GM19463 (cell line): Measurements from ENCODE around the gene DNAH17.

Experiments used
- ATAC-seq: cut with Tn5 transposase; IDR thresholded peaks from one replicate; pipeline ENCODE4 v1.9.1; 2021; ENCODE audit warnings: mild to moderate bottlenecking, moderate library complexity; ENCODE audit not compliant: unreplicated experiment

DNAH17 gene

DNA sequence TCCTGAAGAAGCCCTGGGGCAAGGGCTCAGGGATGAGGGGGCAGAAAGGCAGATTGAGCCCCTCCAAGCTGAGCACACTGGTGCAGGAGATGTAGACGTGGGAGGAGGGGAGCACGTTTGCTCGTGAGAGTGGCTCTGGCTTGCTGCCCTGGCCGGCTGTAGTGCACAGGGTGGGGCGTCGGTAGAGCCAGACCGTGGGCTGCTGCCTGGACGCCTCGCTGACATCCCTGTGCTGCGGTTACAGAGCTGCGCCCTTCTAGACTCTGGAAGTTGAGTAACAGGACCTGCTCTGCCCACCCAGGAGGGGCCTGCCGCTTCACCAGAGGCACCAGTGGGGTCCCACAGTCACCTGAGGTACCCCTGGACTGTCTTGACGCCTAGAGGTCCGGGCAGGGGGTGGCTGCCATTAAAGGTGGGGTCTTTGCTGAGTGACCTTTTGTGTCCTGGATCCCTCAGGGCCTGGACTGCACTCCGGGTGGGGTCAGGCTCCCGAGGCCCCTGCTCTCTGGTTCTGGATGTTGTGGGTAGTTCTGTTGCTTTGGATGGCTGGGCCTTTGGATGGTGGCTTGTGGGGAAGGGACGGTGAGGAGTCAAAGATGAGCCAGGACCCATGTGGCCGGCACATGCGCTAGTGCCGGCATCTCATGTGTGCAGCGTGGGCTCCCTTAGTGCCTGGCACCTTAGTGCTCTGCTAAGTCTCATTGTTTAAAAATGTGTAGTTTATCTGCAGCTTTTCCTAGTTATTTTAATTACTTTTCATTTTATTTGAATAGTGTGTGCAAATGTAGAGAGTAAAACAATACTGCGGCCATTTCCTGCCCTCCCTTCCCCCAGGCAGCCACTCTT is 157.0 kb downstream of the DNAH17 start:
- no peak for ATAC-seq

DNA sequence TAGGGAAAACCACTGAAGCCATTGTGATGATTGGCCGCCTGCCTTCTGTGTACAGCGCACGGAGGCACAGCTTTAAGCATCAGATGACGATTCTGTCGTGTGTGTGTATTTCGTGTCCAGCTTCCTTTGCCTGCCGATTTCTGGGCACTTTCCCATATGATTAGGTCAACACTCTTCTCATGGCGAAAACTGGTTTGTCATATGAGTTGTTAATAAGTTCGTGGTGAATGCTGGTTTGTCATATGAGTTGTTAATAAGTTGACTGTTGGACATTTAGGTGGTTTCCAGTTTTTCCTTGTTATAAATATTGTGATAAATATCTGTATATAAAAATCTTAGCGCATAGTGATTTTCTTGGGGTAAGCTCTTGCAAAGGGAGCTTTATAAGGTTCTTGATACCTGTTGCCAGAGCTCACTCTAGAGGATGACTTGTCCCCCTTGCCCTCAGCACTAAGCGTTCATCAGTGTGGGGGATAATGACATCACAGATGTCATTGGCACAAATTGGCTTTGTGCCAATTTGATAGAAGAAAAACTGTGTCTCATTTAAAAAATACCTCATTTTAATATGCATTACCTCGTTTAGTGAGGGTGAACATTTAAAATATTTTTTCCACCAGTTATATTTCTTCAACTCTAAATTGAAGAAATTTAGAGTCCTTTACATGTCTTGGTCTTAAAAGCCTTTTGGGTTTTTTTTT is 158.7 kb downstream of the DNAH17 start:
- no peak for ATAC-seq

DNA sequence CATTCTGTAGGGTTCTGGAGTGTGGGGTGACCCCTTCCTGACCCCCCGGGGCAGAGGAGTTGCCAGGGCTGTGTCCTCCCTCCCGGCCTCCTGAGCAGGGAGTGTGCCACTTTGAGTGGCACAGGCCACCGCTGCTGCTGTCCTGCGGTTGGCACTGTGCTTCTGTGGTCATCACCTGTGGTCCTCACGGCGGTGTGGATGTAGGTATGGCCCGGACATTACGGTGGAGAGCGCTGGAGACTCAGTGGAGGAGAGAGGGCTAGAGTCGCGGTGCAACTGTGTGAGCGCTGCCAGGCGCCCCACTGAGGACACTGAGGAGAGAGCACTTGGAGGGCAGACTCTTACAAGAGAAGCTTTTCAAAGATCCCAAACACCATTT is 159.7 kb downstream of the DNAH17 start:
- no peak for ATAC-seq

DNA sequence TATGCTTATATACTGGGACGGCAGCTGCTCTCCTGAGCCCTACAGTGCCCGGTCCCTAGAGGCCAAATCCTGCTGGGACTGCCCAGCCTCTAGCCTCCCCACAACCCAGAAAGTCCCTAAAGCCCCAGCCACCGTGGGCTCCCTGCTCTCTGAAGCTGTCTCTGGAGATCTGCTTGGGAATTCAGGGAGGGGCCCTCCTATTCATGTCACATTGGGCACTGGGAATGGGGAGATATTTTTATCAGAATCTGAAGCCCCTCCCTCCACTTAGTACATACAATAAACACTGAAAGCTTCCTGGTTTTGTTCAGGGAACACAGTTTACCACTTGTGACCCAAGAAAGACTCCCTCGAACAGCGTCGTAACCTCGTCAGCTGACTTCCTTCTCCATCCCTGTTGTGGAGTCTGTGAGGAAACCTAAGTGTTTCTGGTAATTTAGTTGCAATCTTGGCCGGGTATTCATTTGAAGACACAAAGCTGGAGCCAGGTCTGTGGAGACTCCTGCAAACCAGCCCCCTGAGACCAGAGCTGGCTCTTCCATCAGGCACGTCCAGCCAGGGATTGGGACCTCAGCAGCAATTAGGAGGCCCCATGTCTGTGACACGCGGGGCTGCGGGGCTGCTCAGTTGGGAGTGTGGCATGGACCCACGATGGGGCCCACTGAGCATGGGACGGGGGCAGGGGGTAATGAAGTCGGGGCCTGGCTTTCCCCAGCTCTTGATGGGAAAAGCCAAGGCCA is 160.2 kb downstream of the DNAH17 start:
- ATAC-seq, result no peak

DNA sequence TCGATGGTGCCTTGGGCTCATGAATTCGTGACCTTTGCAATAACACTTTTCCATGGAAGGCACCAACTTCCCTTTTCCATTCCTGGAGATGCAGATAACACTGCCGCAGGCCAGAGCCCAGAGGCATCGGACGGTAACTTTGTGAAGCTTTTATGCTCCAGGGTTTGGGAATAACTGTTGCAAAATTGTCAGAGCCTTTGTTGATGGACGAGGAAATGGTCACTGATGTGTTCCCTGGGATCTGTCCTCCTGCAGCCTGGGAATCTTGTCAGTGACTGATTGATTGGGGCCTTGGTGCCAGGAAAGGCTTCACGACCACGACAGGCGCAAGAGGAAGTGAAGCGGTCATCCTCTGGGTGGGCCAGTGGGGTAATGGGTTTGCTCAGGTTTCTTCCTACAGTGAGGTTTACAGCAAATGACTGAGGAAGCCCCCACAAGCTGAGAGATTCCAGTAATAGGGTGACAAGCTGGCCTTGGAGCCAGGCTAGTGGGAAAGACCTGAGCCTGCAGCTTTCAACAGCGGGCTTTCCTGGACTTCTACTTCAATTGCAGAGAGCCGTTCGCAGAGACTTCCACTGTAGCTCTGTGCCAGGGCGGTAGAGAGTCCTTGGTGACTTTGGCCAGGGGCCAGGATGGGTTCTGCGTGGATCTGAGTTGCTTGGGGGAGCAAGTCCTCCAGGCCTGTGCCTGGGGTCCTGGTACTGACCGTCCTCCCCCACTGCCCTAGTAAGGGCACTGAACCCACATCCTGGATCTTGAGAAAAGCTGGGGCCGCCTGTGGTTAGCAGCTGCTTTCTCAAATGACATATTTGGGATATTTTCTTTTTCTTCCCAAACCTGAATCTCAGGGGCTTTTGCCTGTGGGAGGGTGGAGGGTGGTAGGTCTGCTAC is 161.1 kb downstream of the DNAH17 start:
- ATAC-seq, result no peak

DNA sequence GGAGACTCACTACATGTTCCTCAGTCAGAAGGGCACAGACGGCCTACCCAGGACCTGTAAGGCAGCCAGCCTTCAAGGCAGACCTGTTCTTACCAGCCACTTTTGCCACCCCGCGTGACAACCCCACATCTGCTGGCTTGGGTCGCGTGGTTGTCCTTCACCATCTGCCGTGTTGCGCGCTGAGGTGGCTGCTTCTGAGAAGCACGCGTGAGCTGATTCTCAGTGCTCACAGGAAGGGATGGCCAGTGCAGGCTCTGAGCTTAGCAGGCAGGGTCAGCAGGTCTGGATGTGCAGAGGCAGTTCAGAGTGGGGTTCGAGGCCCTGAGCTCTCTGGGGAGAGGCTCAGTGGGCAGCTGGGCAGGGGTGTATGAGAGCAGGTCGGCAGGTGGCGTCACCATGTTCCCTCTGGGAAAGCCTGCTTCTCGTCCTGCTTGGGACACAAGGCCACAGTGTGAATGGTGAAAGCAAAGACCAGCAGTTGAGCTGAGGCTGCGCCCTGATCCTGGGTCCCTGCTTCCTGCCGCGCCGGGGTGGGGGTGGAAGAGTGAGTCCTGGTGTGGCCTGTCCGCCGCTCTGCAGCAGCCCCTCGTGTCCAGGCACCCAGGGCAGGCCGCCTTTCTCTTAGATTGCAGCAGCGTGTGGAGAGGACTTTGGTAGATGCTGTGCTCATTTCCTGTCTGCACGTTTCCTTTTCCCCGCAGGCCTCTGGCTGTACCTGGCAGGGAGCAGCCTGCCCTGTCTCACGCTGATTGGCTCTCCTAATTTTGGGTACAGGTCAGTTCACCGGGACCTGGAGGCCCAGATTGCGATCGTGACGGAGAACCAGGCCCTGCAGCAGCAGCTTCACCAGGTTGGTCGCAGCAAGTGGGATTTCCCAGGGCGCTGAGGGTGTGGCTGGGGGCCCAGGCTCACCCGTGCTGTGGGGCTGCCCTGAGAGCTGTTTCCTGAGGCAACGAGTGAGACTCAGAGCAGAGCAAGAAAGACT is 162.7 kb downstream of the DNAH17 start:
- no peak for ATAC-seq

DNA sequence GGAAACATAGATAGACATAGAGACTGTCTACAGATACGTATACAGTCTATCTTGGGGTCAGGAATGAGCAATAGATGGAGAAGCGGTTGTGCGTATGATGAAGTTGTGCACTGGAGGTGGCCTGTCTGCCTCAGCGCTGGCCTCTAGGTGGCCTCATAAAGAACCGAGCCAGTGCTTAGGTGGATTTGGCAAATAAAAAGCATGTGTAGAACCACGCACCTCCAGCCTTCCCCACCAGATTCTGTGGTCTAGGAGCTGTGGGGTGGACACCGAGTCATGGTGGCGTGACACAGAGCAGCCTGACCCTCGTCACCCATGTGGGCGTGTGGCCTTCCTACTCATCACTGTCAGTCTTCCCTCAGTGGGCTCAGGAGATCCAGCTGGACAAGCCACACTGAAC is 164.8 kb downstream of the DNAH17 start:
- no peak for ATAC-seq

DNA sequence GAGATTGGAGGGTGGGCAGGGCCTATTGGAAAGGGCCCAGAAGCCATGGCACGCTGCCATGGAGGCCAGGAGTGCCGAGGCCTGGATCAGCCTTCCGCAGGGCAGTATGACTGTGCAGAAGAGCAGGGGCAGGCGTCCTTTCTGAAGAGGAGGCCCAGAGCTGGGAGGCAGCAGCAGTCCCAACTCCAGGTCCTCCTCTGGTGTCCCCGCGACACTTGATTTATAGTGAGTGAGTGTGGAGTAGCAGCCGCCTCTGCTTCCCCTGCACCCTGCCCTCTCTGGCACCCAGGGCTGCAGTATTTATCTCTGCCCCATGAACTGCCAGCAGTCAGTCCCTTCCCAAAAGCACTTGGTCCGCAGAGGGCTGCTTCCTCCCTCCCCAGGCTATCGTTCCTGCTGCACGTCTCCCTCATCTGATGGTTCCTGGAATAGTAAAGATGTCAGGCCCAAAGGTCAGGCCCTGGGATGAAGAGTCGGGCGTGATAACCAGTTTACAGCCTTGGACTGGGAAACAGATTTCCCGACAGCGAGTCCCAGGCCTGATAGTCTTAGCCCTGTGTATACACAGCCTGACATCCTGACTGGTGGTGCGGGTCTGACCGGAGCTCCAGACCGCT is 165.8 kb downstream of the DNAH17 start:
- ATAC-seq, result no peak

DNA sequence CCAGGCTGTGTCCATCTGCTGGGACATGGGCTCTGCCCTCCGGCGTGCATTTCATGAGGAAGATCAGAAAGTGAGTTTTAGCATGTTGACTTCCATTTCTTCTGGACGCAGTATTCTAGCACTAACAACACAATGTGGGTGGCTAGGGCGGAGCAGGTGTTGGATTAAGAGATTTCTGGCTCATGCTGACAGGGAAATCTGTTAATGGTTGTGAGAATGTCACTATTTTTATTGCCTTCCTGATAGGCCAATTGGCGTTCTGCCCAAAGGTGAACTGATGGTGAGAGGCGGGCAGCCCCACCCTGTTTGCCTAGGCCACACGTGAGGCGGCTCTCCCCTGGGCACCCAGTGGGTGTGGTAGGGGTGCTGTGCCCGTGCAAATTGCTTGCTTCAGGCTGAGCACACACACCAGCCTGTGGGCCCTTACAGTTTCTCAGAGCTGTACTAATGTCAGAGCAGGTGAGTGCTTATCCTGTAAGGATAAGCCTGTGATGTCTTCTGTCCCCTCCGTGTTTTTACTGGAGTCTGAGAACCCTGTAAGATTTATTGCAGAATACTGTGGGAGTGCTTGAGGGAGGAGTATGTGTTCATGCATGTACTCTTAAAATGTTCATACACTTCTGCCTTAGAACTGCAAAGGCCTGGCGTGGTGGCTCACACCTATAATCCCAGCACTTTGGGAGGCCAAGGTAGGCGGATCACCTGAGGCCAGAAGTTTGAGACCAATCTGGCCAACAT is 167.8 kb downstream of the DNAH17 start:
- no peak for ATAC-seq

DNA sequence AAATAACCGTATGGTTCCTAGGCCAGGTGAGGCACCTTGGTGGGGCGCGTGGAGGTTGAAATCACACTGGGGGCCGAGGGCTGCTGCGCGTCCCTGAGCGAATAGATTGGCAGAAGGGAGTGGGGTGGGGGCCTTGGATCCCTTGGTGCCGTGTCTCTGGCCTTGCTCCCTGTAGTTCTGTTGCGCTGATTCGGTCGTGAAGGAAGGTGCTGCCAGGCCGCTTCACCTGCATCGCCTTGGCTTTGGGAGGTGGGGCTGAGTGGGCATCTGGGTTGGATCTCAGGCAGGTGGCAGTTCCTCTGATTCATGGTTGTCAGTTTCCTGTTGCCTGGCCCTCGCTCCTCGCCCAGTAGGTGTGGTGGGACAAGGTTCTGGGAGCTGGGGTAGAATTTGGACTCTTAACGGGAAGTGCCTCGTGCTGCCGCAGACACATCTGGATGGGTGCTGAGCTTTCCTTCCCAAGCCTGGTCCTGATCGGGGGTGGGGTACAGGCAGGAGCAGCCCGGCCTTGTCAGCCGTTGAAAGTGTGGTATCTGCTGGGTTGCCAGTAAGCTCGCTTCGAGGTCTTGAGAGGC is 168.6 kb downstream of the DNAH17 start:
- no peak for ATAC-seq

DNA sequence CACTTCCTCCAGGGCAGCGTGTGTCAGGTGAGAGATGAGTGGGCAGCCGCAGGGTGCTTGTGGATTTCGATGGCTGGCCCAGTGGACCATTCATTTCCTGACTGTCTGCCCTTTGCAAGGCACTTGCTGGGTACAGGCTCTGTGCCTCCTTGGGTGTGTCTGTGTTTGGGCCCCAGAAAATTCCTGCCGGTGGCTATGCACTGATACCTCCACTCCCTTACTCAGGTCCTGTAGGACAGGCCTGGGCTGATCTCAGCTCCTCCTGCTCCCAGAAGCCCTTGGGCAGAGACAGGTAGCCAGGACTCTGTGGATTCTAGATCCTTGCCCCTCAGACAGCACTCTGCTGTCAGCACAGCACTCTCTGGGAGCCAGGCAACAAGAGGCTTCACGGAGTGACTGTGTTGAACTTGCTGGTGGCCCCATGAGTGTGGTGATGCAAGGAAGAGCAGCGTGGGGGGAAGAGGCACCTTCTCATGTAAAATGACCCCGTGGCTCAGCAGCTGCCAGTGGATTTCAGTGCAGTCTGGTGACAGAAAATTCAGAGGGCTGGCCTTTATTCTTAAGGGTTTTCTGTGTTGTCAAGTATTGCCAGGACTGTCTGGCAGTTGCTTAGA is 169.7 kb downstream of the DNAH17 start:
- ATAC-seq, result no peak

DNA sequence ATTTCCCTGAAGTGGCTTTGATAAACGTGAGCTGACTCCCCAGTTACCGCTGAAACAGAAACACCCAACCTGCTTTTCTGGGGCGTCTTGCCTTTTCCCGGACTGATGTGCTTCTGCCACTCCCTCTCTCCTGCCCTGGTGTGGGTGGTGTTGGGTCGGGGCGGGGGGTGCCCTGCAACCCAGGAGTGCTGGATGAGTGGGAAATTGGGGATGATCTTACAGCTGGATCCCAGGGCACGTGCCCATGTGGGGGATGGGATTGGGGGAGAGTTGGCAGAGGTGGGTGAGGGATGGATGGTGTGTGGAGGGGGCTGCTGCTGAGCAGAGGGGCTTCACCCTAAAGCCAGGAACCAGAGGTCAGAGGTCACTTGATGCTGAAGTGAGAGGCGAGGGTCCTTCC is 170.3 kb downstream of the DNAH17 start:
- ATAC-seq, result no peak

DNA sequence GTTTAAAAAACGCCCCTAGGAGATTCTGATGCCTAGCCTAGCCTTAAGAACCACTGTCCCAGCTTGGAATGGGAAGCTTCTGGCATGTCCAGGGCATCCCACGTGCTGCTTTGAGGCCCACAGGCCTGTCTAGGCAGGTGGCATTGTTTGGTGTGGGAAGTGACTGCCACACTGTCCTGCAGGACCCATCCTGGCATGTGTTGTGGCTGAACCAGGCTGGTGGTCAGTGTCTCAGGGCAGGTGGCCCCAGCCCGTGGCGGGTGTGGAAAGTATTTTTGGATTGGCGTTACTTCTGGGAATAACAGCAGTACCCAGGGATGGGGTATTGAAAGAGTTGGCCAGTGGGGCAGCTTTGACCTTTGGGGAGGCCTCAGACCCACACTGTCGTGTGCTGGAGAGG is 170.8 kb downstream of the DNAH17 start:
- no peak for ATAC-seq

DNA sequence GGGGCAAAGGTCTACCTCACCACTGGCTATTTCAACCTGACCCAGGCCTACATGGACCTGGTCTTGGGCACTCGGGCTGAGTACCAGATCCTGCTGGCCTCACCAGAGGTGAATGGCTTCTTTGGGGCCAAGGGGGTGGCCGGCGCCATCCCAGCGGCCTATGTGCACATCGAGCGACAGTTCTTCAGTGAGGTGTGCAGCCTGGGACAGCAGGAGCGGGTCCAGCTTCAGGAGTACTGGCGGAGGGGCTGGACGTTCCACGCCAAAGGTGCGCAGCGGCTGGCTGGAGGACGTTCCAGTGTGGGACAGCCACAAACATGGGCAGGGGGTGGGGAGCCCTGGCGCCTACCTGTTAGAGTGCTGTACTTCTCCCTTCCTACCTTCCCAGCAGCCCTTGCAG is 173.4 kb downstream of the DNAH17 start:
- no peak for ATAC-seq

DNA sequence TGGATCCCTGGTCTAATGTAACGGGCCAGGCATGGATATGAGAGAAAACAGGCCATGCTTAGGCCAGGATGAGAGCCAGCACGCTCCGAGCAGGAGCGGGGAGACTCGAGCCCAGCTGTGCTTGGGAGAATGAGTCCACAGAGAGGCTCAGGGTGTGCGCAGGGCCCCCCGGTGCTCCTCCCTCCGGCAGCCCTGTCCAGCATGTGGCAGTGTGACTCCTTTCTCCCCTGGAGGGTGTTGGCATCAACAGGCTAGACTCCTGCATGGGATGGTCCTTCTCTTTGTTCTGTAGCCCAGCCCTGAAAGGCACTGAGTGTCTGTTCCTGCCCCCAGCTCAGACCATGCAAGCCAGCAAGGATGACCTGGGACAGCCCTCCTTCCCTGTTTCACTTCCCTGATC is 175.3 kb downstream of the DNAH17 start:
- no peak for ATAC-seq

DNA sequence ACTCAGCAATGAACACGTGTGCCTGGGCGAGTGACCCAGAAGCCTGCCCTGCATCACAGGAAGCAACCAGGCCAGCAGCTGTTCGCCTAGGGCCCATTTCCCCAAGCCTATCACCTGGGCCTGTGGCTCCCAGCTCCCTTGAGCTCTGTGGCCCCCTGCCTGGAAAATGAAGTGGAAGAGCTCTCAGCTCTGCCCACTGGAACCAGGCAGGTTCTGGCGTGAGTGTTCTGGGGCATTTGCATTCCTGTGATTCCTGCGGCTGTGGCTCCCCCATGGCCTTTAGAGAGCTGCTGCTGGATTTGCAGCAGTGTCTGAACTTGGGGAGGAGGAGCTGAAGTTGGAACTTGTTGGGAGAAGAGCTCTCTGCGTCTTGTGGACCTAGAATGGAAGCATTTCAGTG is 175.9 kb downstream of the DNAH17 start:
- ATAC-seq, result no peak

DNA sequence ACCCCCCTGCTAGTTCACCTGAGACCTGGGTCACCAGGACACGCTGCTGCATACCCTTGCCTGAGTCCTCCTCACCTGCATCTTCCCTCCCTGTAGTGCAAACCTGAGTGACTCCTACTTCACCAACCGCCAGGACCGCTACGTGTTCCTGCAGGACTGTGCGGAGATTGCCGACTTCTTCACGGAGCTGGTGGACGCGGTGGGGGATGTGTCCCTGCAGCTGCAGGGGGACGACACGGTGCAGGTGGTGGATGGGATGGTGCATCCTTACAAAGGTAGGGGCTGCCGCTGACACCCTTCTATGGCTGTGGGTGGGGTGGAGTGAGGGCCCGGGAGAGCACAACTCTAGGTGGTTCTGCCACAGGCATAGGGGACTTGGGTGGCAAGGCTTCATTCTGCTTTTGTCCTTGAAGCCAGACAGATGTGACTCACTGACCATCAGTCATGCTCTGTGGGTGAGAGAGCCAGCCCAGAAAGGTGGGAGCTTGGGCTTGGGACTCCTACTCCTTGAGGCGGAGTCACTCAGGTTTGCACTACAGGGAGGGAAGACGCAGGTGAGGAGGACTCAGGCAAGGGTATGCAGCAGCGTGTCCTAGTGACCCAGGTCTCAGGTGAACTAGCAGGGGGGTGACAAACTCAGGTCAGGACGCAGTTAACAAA is 176.5 kb downstream of the DNAH17 start:
- no peak for ATAC-seq
